CD4-positive, alpha-beta T cell treated with Interleukin-4 for 1 hour (primary cell): ENCODE data around the gene KANK4.

ENCODE experiments used
- DNase-seq, 2 donors: peaks; one replicate each; pipeline ENCODE4 v3.0.0-alpha.2; 2020 to 2022

The KANK4 gene

GRCh38 chr1:62318756-62319544, at the start of gene KANK4:
Gene KANK4 (minus strand): TSS chr1:62319434. CDS start chr1:62281564, 37,870 bp downstream.
- no peak for DNase-seq

GRCh38 chr1:62368989-62369388, 49.8 kb upstream of the KANK4 start:
- no peak for DNase-seq

- no peak for DNase-seq
Measured at GRCh38 chr1:62367005-62367557, 47.8 kb upstream of the KANK4 start.

GRCh38 chr1:62364721-62365120, 45.5 kb upstream of the KANK4 start:
- DNase-seq, result no peak

GRCh38 chr1:62362926-62363325, 43.7 kb upstream of the KANK4 start:
- no peak for DNase-seq

GRCh38 chr1:62362061-62362917, 43.1 kb upstream of the KANK4 start:
- DNase-seq, result no peak

- no peak for DNase-seq
Measured at GRCh38 chr1:62361431-62361830, 42.2 kb upstream of the KANK4 start.

- DNase-seq, result no peak
Measured at GRCh38 chr1:62358665-62359373, 39.6 kb upstream of the KANK4 start.

- DNase-seq, result no peak
Measured at GRCh38 chr1:62357916-62358315, 38.7 kb upstream of the KANK4 start.

GRCh38 chr1:62356257-62356835, 37.1 kb upstream of the KANK4 start:
- DNase-seq, result peak in 1 of 2 donors; percentile 47

- no peak for DNase-seq
Measured at GRCh38 chr1:62355095-62355494, 35.9 kb upstream of the KANK4 start.

GRCh38 chr1:62353853-62354252, 34.6 kb upstream of the KANK4 start:
- DNase-seq, result no peak

GRCh38 chr1:62352387-62352786, 33.2 kb upstream of the KANK4 start:
- DNase-seq, result no peak

GRCh38 chr1:62349470-62350233, 30.4 kb upstream of the KANK4 start:
- no peak for DNase-seq

- no peak for DNase-seq
Measured at GRCh38 chr1:62346886-62347285, 27.7 kb upstream of the KANK4 start.

GRCh38 chr1:62343911-62344310, 24.7 kb upstream of the KANK4 start:
- DNase-seq, result no peak

GRCh38 chr1:62342270-62342669, 23.0 kb upstream of the KANK4 start:
- DNase-seq, result no peak

- DNase-seq, result no peak
Measured at GRCh38 chr1:62341615-62342014, 22.4 kb upstream of the KANK4 start.

- no peak for DNase-seq
Measured at GRCh38 chr1:62341089-62341488, 21.9 kb upstream of the KANK4 start.

GRCh38 chr1:62337706-62338631, 18.7 kb upstream of the KANK4 start:
- DNase-seq, result no peak
